ENCODE results near the gene C2orf76.

GRCh38 chr2:119326938-119327337 lies 39.7 kb downstream of the C2orf76 start:
- TF ChIP-seq CTCF (IDR thresholded peaks at IDR 0.05; ENCODE audit: poor library complexity) = no peak
- TF ChIP-seq EZH2 (IDR thresholded peaks at IDR 0.05; ENCODE audit: borderline replicate concordance) = no peak
- no peak for TF ChIP-seq EZH2phosphoT487 (IDR thresholded peaks at IDR 0.05; ENCODE audit: low read depth, severe bottlenecking, unreplicated experiment)

Data from hepatocyte (in vitro differentiated cells).